SK-N-SH (cell line): ENCODE data around the gene SNTG2. TPM values are rescaled to one million over a fixed set of nuclear protein-coding genes. Genes with fewer than 3 reads are reported as not detected.

Source experiments
- CTCF ChIA-PET: fragments of 300-600, 350-600 bp; formaldehyde crosslinking; extraction: SDS; loops from one replicate; lab custom pipeline; 2021; lab: Yijun Ruan, JAX
- POLR2A ChIA-PET: fragments of 350-600 bp; sonication (Branson Sonifier 250); formaldehyde crosslinking; extraction: SDS; loops from one replicate; lab custom pipeline; 2020; ENCODE audit warnings: antibody characterized with exemption, inconsistent platforms; lab: Yijun Ruan, JAX
- DNase-seq: peaks from one replicate; pipeline ENCODE4 v3.0.0; 2012
- H2AFZ ChIP-seq: fragments of 200-600 bp; sonication (generic); 2 replicates; pipeline ENCODE4 v1.8.1; 2016; ENCODE audit warnings: antibody characterized with exemption, mild to moderate bottlenecking, low read depth
- H3F3A ChIP-seq: fragments of 200-600 bp; sonication (generic); replicated peaks from 2 replicates; pipeline ENCODE3; 2016; ENCODE audit warnings: antibody characterized with exemption, mild to moderate bottlenecking; ENCODE audit not compliant: insufficient read depth
- H3K27ac ChIP-seq, 2 experiments: fragments of 200-500 bp in 1 of 2; fragments of 200-600 bp in 1 of 2; sonication (Bioruptor generic) in 1 of 2; sonication (generic), shearing (Covaris generic) in 1 of 2; 2 replicates each; pipeline versions ENCODE4 v1.5.1 to v1.6.1; 2014 to 2016; ENCODE audit warnings: low read depth in 2 of 2, inconsistent platforms in 1 of 2, low read length in 1 of 2, mild to moderate bottlenecking in 1 of 2, mixed read lengths in 1 of 2
- H3K27me3 ChIP-seq: fragments of 200-600 bp; sonication (generic), shearing (Covaris generic); 2 replicates; pipeline ENCODE4 v1.6.1; 2016; ENCODE audit warnings: mixed run types; ENCODE audit not compliant: insufficient read depth
- H3K36me3 ChIP-seq, 2 experiments: fragments of 200-500 bp in 1 of 2; fragments of 200-600 bp in 1 of 2; sonication (Bioruptor generic) in 1 of 2; sonication (generic) in 1 of 2; replicated peaks in 1 of 2; 2 replicates each; pipeline versions ENCODE3 to v1.5.1; 2014 to 2016; ENCODE audit warnings: low read length in 1 of 2, mild to moderate bottlenecking in 1 of 2; ENCODE audit not compliant: insufficient read depth in 2 of 2, control insufficient read depth in 1 of 2
- H3K4me1 ChIP-seq, 2 experiments: fragments of 200-500 bp in 1 of 2; fragments of 200-600 bp in 1 of 2; sonication (Bioruptor generic) in 1 of 2; sonication (generic), shearing (Covaris generic) in 1 of 2; 2 replicates each; pipeline versions ENCODE4 v1.5.1 to v1.6.1; 2014 to 2016; ENCODE audit warnings: low read depth in 1 of 2, low read length in 1 of 2, mixed run types in 1 of 2; ENCODE audit not compliant: insufficient read depth in 2 of 2, control insufficient read depth in 1 of 2
- H3K4me2 ChIP-seq: fragments of 200-600 bp; sonication (generic), shearing (Covaris generic); 2 replicates; pipeline ENCODE4 v1.6.1; 2017; ENCODE audit warnings: mixed run types
- H3K4me3 ChIP-seq, 2 experiments: fragments of 200-500 bp in 1 of 2; fragments of 200-600 bp in 1 of 2; sonication (Bioruptor generic) in 1 of 2; sonication (generic), shearing (Covaris generic) in 1 of 2; 2 replicates each; pipeline versions ENCODE4 v1.5.1 to v1.8.1; 2014 to 2016; ENCODE audit warnings: low read depth in 2 of 2, inconsistent platforms in 1 of 2, low read length in 1 of 2, mild to moderate bottlenecking in 1 of 2, mixed read lengths in 1 of 2, moderate library complexity in 1 of 2
- H3K79me2 ChIP-seq: fragments of 200-600 bp; sonication (generic); 2 replicates; pipeline ENCODE4 v1.8.1; 2017; ENCODE audit warnings: mild to moderate bottlenecking; ENCODE audit not compliant: insufficient read depth
- H3K9ac ChIP-seq: fragments of 200-600 bp; sonication (generic); 2 replicates; pipeline ENCODE4 v1.6.1; 2017; ENCODE audit warnings: mixed run types
- H3K9me2 ChIP-seq: fragments of 200-600 bp; sonication (generic); 2 replicates; pipeline ENCODE4 v1.6.1; 2017; ENCODE audit warnings: mixed run types
- H3K9me3 ChIP-seq: fragments of 200-600 bp; sonication (generic); 2 replicates; pipeline ENCODE4 v1.6.1; 2017; ENCODE audit warnings: mixed run types, mild to moderate bottlenecking, moderate library complexity
- H4K20me1 ChIP-seq: fragments of 200-600 bp; sonication (generic); 2 replicates; pipeline ENCODE4 v1.6.1; 2017; ENCODE audit warnings: mild to moderate bottlenecking, mixed run types; ENCODE audit not compliant: insufficient read depth
- CHD2 ChIP-seq: fragments of 150-350 bp; IDR thresholded peaks from 2 replicates; pipeline ENCODE4 v1.6.1; 2018; ENCODE audit warnings: low read length; ENCODE audit not compliant: partially characterized antibody
- CTCF ChIP-seq: fragments of 200-600 bp; sonication (generic); IDR thresholded peaks from 2 replicates; pipeline ENCODE4 v1.6.1; 2017; ENCODE audit warnings: antibody characterized with exemption, mild to moderate bottlenecking, moderate library complexity
- ELF1 ChIP-seq: IDR thresholded peaks from 2 replicates; pipeline ENCODE4 v1.4.0; 2012
- EP300 ChIP-seq, 2 experiments: IDR thresholded peaks; 2 replicates each; pipeline versions ENCODE4 v1.4.0 to v1.6.1; 2012; ENCODE audit warnings: borderline replicate concordance in 1 of 2, low read depth in 1 of 2, low read length in 1 of 2
- EZH2phosphoT487 ChIP-seq: fragments of 200-600 bp; sonication (generic); IDR thresholded peaks from 2 replicates; pipeline ENCODE4 v1.6.1; 2017; ENCODE audit warnings: low read depth, mixed run types, mild to moderate bottlenecking, antibody characterized with exemption, moderate library complexity, borderline replicate concordance
- FOXJ3 ChIP-seq: sonication (generic); formaldehyde crosslinking; IDR thresholded peaks from 2 replicates; pipeline ENCODE4 v1.5.1; 2020; ENCODE audit warnings: mild to moderate bottlenecking, missing genetic modification reagents
- FOXM1 ChIP-seq: IDR thresholded peaks from 2 replicates; pipeline ENCODE4 v1.4.0; 2012; ENCODE audit warnings: low read depth, mild to moderate bottlenecking
- GATA2 ChIP-seq: sonication (generic); formaldehyde crosslinking; IDR thresholded peaks from 2 replicates; pipeline ENCODE4 v1.5.0; 2020; ENCODE audit warnings: mild to moderate bottlenecking, missing genetic modification reagents
- JUND ChIP-seq: IDR thresholded peaks from 2 replicates; pipeline ENCODE4 v1.4.0; 2012
- POLR2AphosphoS5 ChIP-seq: IDR thresholded peaks from 2 replicates; pipeline ENCODE4 v1.6.1; 2012; ENCODE audit warnings: low read depth, low read length
- RCOR1 ChIP-seq: fragments of 150-350 bp; IDR thresholded peaks from 2 replicates; pipeline ENCODE4 v1.6.1; 2017; ENCODE audit warnings: antibody characterized with exemption, low read length
- SIN3A ChIP-seq: IDR thresholded peaks from 2 replicates; pipeline ENCODE4 v1.6.1; 2012; ENCODE audit warnings: low read depth, mild to moderate bottlenecking, low read length, moderate library complexity, borderline replicate concordance
- TCF12 ChIP-seq: IDR thresholded peaks from 2 replicates; pipeline ENCODE4 v1.4.0; 2012
- TEAD4 ChIP-seq: IDR thresholded peaks from 2 replicates; pipeline ENCODE4 v1.4.0; 2012; ENCODE audit warnings: mild to moderate bottlenecking, borderline replicate concordance; ENCODE audit not compliant: insufficient read depth
- USF1 ChIP-seq: IDR thresholded peaks from 2 replicates; pipeline ENCODE4 v1.4.0; 2012; ENCODE audit warnings: low read depth, borderline replicate concordance
- WGBS: methylation state at CpG from one replicate; pipeline ENCODE4 v1.1.6; 2017; ENCODE audit warnings: low lambda C conversion rate; 5-methylcytosine and 5-hydroxymethylcytosine counted together
- polyA plus RNA-seq, 3 experiments: library from polyadenylated mRNA; depleted of rRNA; stranded (reverse); fragments of >200 nt; gene quantifications; 2 replicates each; pipeline ENCODE4 v1.2.3, GENCODE V29; 2012
- TF ChIP-seq, protein P1 (sequence below): IDR thresholded peaks from 2 replicates; pipeline ENCODE4 v1.4.0; 2012; ENCODE audit warnings: low read depth
- TF ChIP-seq, protein P2 (sequence below): IDR thresholded peaks from 2 replicates; pipeline ENCODE4 v1.6.1; 2012; ENCODE audit warnings: mild to moderate bottlenecking, low read depth, low read length, moderate library complexity

Gene SNTG2
- polyA plus RNA-seq, 1 of the 3 experiments (the other 2 are of a cell fraction): not detected

DNA sequence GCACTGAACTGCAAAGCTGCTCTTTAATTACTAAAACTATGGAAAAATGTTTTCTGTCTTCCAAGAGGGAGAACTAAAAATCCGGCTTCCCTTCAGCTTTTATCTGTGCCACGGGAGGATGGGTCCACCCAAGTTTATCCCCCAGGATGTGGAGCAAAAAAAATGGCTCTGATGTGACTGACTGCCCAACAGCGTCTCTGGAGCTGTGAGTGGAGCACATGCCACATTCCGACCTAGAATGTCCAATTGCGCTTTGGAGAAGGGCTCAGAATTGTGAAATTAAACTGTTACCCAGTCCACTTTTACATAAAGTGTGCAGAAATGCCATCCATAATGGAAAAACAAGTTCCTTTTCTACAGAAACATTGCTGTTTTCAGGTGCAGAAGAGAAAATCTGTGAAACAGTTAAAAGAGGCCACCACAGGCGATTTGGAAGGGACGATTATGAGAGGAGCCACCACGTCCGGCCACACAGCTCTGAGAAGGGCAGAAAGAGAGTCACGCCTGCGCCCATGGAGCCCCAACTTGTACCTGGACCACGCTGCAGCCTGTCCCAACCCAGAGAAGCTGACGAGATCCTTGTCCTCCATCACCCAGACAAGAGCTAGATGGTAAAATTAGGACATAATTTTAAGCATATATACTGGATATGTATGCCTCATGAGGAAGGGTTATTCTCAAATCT, 362.7 kb downstream of the SNTG2 start:
- Histone ChIP-seq H3F3A (no peaks in the 10 kb centered on the region), H3K4me2 (no peak overlapping the region), H3K9me2 (no peaks in the 10 kb centered on the region), H3K27ac (no peak overlapping the region), H3K27me3 (no peaks in the 10 kb centered on the region), H4K20me1 (no peaks in the 10 kb centered on the region), H3K9ac (no peak overlapping the region)
- POLR2A ChIA-PET: no interaction called here
- 27% methylated on average over 13 of the region's 13 CpGs for WGBS
- TF ChIP-seq ELF1 (no peak), CTCF (no peak), GATA2 (CRISPR knock-in tag) (no peak), FOXJ3 (CRISPR knock-in tag) (no peak), SIN3A (no peak), FOXM1 (no peak), TEAD4 (no peak), EZH2phosphoT487 (no peak), TCF12 (no peak)
- TF ChIP-seq, protein P1, sequence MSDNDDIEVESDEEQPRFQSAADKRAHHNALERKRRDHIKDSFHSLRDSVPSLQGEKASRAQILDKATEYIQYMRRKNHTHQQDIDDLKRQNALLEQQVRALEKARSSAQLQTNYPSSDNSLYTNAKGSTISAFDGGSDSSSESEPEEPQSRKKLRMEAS: no peak
- TF ChIP-seq, all 33 proteins: peak for 0
- DNase-seq: no peak
- Histone ChIP-seq H3K4me1 (no peaks in the 10 kb centered on the region; a peak in 1 of 4 replicates), H3K36me3 (no peaks in the 10 kb centered on the region), H2AFZ (no peak overlapping the region), H3K9me3 (0 out of 2 replicates have a peak, but pooled peaks cover 5% of the 10 kb centered on the region), H3K79me2 (no peaks in the 10 kb centered on the region), H3K4me3 (no peak overlapping the region)
- CTCF ChIA-PET: interaction anchor here (1.3 kb wide), 1 partner anchor 28 kb away, joined by 3 read pairs; no protein-coding TSS in a partner anchor

DNA sequence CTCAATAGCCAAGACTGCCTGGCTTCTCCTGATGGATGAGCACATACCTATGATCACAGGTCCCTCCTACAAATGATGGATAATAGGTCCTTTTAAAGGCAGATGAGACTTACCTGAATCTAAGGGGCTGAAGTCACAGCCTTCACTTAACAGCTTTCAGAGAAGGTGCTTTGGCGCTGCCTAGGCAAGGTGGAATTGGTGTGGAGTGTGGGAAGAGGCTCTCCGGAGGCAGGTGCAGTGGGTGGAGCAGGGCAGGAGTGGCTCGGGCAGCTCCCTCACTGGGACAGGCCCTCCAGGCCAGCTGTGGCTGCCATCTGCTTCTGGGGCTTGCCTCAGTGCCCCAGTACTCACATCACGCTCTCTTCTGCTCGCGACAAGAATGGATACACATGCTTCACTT, 363.6 kb downstream of the SNTG2 start:
- H3F3A ChIP-seq: no peaks in the 10 kb centered on the region
- 33% methylated on average over 6 of the region's 6 CpGs for WGBS
- H3K79me2 ChIP-seq: no peaks in the 10 kb centered on the region
- CTCF ChIA-PET: interaction anchor here (1.3 kb wide), 1 partner anchor 27 kb away, joined by 3 read pairs; no protein-coding TSS in a partner anchor
- no peaks in the 10 kb centered on the region for H4K20me1 ChIP-seq
- H3K4me2 ChIP-seq: no peak overlapping the region
- H3K4me1 ChIP-seq: no peaks in the 10 kb centered on the region; a peak in 1 of 4 replicates
- no peaks in the 10 kb centered on the region for H3K27me3 ChIP-seq
- no peak overlapping the region for H3K9ac ChIP-seq
- no peak overlapping the region for H3K27ac ChIP-seq
- no peaks in the 10 kb centered on the region for H3K9me2 ChIP-seq
- H3K9me3 ChIP-seq: 0 out of 2 replicates have a peak, but pooled peaks cover 5% of the 10 kb centered on the region
- H2AFZ ChIP-seq: no peak overlapping the region
- no peaks in the 10 kb centered on the region for H3K36me3 ChIP-seq
- DNase-seq: no peak
- H3K4me3 ChIP-seq: no peak overlapping the region
- POLR2A ChIA-PET: no interaction called here
- no peak for TF ChIP-seq JUND
- no peak for TF ChIP-seq EP300 (IDR thresholded peaks at IDR 0.05; ENCODE audit: borderline replicate concordance in 1 of 2, low read depth in 1 of 2, low read length in 1 of 2)
- no peak for TF ChIP-seq POLR2AphosphoS5
- no peak for TF ChIP-seq CHD2
- TF ChIP-seq RCOR1: no peak
- TF ChIP-seq CTCF: no peak
- no peak for TF ChIP-seq ELF1
- no peak for TF ChIP-seq USF1
- TF ChIP-seq, protein P2, sequence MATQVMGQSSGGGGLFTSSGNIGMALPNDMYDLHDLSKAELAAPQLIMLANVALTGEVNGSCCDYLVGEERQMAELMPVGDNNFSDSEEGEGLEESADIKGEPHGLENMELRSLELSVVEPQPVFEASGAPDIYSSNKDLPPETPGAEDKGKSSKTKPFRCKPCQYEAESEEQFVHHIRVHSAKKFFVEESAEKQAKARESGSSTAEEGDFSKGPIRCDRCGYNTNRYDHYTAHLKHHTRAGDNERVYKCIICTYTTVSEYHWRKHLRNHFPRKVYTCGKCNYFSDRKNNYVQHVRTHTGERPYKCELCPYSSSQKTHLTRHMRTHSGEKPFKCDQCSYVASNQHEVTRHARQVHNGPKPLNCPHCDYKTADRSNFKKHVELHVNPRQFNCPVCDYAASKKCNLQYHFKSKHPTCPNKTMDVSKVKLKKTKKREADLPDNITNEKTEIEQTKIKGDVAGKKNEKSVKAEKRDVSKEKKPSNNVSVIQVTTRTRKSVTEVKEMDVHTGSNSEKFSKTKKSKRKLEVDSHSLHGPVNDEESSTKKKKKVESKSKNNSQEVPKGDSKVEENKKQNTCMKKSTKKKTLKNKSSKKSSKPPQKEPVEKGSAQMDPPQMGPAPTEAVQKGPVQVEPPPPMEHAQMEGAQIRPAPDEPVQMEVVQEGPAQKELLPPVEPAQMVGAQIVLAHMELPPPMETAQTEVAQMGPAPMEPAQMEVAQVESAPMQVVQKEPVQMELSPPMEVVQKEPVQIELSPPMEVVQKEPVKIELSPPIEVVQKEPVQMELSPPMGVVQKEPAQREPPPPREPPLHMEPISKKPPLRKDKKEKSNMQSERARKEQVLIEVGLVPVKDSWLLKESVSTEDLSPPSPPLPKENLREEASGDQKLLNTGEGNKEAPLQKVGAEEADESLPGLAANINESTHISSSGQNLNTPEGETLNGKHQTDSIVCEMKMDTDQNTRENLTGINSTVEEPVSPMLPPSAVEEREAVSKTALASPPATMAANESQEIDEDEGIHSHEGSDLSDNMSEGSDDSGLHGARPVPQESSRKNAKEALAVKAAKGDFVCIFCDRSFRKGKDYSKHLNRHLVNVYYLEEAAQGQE: no peak
- TF ChIP-seq TEAD4: no peak
